Measurements from ENCODE around the gene GRAP. TPM values are rescaled to one million over a fixed set of nuclear protein-coding genes. Genes with fewer than 3 reads are reported as not detected.

GRAP gene
- total RNA-seq, 1 experiment from 2014 or later, result 29.9 TPM

DNA sequence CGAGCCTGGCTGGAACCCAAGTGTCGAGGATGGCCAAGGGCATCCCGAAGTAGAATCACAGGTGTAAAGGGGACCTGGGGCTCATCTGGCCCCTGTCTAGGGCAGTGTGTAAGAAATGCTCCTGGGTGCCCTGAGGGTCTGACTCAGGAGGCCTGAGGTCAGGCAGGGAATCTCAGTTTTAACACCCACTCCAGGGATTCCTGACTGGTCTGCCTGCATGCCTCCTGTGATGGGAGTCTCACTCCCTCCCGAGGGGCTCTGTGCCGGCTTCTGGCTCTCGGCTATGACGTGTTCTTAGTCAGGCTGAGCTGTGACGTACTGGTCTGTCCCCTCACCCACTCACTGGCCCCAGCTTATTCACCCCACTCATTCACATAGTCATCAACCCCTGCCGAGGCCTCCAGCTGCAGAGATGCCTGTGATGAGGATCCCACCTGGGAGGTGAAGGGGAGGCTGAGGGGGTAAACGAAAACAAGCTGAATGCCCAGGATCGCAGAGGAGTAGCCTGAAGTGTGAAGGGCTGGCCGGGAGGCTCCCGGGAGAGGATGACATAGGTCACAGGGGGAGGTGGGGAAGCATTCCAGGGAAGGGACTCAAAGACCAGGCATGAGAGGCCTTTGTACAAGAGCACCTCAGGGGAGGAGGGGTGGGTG, 65.9 kb downstream of the GRAP start:
- no peaks in the 10 kb centered on the region for H3K9me3 ChIP-seq (ENCODE audit: low read length)

DNA sequence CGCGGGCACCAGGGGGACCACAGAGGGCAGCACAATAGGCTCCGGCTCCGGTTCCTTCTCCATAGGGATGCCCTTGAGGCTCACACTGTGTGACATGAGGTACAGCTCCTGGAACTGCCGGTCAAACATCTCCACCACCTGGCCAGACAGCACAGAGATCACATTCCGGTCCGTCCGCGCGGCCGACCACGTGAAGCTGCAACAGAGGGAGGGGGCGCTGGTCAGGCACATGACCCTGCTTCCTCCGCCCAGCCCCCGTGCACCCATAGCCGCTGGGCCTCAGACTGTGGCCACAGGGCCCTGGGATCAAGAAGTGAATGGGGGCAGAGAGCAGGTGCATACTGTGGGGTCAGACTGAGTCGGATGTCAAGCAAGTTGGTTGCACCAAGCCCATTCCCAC, 68.1 kb downstream of the GRAP start:
- Histone ChIP-seq H3K27ac (ENCODE audit: low read length) (no peak overlapping the region), H3K9ac (ENCODE audit: low read length) (no peak overlapping the region), H4K20me1 (ENCODE audit: insufficient read depth, low read depth, low read length) (no peaks in the 10 kb centered on the region), H3K4me2 (ENCODE audit: low read depth, low read length, poor library complexity, severe bottlenecking) (no peak overlapping the region), H3K9me3 (ENCODE audit: low read length) (no peaks in the 10 kb centered on the region), H3K9me2 (replicated peaks; ENCODE audit: insufficient read depth, low read length) (no peaks in the 10 kb centered on the region), H3K27me3 (ENCODE audit: low read length) (no peaks in the 10 kb centered on the region), H3K36me3 (ENCODE audit: insufficient read depth, low read length) (no peaks in the 10 kb centered on the region), H3K4me3 (ENCODE audit: low read length) (no peak overlapping the region), H3K79me2 (ENCODE audit: low read length) (no peaks in the 10 kb centered on the region), H2AFZ (ENCODE audit: low read length) (no peak overlapping the region), H3K4me1 (ENCODE audit: low read length) (no peaks in the 10 kb centered on the region)
- DNase-seq, result no peak

More for the DNA sequence above, 65.9 kb downstream of the GRAP start:
- no peaks in the 10 kb centered on the region for H3K79me2 ChIP-seq (ENCODE audit: low read length)
- H3K9ac ChIP-seq (ENCODE audit: low read length), result no peak overlapping the region
- no peak for DNase-seq
- no peak overlapping the region for H3K27ac ChIP-seq (ENCODE audit: low read length)
- H2AFZ ChIP-seq (ENCODE audit: low read length), result no peak overlapping the region
- no peaks in the 10 kb centered on the region for H3K9me2 ChIP-seq (replicated peaks; ENCODE audit: insufficient read depth, low read length)
- no peak overlapping the region for H3K4me2 ChIP-seq (ENCODE audit: low read depth, low read length, poor library complexity, severe bottlenecking)
- H3K4me3 ChIP-seq (ENCODE audit: low read length), result no peak overlapping the region
- no peaks in the 10 kb centered on the region for H4K20me1 ChIP-seq (ENCODE audit: insufficient read depth, low read depth, low read length)
- H3K4me1 ChIP-seq (ENCODE audit: low read length), result no peaks in the 10 kb centered on the region
- H3K27me3 ChIP-seq (ENCODE audit: low read length), result no peaks in the 10 kb centered on the region
- no peaks in the 10 kb centered on the region for H3K36me3 ChIP-seq (ENCODE audit: insufficient read depth, low read length)

DNA sequence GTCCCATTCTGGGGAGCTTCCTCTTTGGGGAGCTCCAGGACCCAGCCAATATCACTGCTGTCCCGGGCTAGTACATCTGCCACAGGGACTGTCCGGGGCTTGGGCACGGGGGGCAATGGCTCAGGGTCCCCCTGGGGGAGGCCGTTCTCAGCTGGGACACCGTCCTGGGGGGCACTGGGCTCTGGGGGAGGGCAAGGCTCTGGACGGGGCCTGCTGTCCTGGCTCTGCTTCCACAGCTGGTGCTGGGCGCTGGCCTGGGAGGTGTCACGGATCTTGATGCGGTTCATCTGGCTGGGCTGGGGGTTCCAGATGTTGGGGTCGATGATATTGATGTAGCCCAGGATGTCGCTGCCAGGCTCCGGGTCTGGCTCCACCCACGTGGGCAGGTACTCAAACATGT, 68.7 kb downstream of the GRAP start:
- Histone ChIP-seq H3K9me3 (ENCODE audit: low read length) (no peaks in the 10 kb centered on the region), H3K9me2 (replicated peaks; ENCODE audit: insufficient read depth, low read length) (no peaks in the 10 kb centered on the region)

DNA sequence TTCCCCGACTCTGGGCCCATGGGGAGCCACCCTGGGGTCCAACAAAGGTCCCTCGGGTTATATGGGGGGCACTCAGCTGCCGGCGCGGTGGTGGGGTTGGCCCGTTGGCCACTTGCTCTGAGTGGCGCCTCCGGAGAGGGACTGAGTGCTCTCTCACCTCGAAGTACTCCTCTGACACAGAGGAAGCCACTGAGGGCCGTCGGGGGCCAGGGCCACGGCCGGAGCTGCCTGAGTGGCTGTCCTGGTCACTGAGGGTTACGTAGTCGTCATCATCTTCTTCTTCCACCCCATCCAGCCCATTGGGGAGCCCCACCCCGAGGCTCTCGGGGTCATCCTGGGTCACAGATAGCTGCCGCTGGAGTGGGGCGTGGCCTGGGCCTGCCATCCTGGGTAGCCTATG, 69.1 kb downstream of the GRAP start:
- Histone ChIP-seq H3K79me2 (ENCODE audit: low read length) (no peaks in the 10 kb centered on the region), H2AFZ (ENCODE audit: low read length) (no peak overlapping the region), H3K9me2 (replicated peaks; ENCODE audit: insufficient read depth, low read length) (no peaks in the 10 kb centered on the region), H4K20me1 (ENCODE audit: insufficient read depth, low read depth, low read length) (no peaks in the 10 kb centered on the region), H3K9ac (ENCODE audit: low read length) (no peak overlapping the region), H3K4me3 (ENCODE audit: low read length) (no peak overlapping the region), H3K4me1 (ENCODE audit: low read length) (no peaks in the 10 kb centered on the region), H3K27me3 (ENCODE audit: low read length) (no peaks in the 10 kb centered on the region), H3K27ac (ENCODE audit: low read length) (no peak overlapping the region), H3K4me2 (ENCODE audit: low read depth, low read length, poor library complexity, severe bottlenecking) (no peak overlapping the region), H3K9me3 (ENCODE audit: low read length) (no peaks in the 10 kb centered on the region), H3K36me3 (ENCODE audit: insufficient read depth, low read length) (no peaks in the 10 kb centered on the region)
- no peak for DNase-seq

More for the DNA sequence above, 68.7 kb downstream of the GRAP start:
- Histone ChIP-seq H2AFZ (ENCODE audit: low read length) (no peak overlapping the region), H3K9ac (ENCODE audit: low read length) (no peak overlapping the region), H3K4me2 (ENCODE audit: low read depth, low read length, poor library complexity, severe bottlenecking) (no peak overlapping the region), H3K36me3 (ENCODE audit: insufficient read depth, low read length) (no peaks in the 10 kb centered on the region), H3K27ac (ENCODE audit: low read length) (no peak overlapping the region), H3K4me1 (ENCODE audit: low read length) (no peaks in the 10 kb centered on the region), H3K27me3 (ENCODE audit: low read length) (no peaks in the 10 kb centered on the region), H4K20me1 (ENCODE audit: insufficient read depth, low read depth, low read length) (no peaks in the 10 kb centered on the region), H3K79me2 (ENCODE audit: low read length) (no peaks in the 10 kb centered on the region), H3K4me3 (ENCODE audit: low read length) (no peak overlapping the region)
- DNase-seq, result no peak

DNA sequence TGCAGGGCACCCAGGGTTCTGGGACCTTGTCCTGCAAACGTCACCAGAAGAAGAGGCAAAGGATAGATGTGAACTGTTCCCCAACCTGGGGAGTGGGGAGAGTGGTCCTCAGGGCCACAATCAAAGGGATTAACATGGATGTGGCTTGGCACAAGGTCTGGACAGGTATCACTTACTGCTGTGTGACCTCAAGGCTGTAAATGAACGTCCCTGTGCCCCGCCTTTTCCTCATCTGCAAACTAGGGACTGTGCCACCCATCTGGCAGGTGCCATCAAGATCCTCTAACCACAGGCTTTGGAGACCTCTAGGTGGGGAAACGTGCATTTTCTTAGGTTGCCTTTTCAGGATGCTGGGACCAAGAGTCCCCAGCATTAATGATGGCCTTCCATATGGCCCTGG, 69.7 kb downstream of the GRAP start:
- DNase-seq, result no peak
- Histone ChIP-seq H3K9me2 (replicated peaks; ENCODE audit: insufficient read depth, low read length) (no peaks in the 10 kb centered on the region), H2AFZ (ENCODE audit: low read length) (no peak overlapping the region), H3K27ac (ENCODE audit: low read length) (no peak overlapping the region), H3K9me3 (ENCODE audit: low read length) (no peaks in the 10 kb centered on the region), H3K4me2 (ENCODE audit: low read depth, low read length, poor library complexity, severe bottlenecking) (no peak overlapping the region), H3K79me2 (ENCODE audit: low read length) (no peaks in the 10 kb centered on the region), H3K27me3 (ENCODE audit: low read length) (no peaks in the 10 kb centered on the region), H3K4me1 (ENCODE audit: low read length) (no peaks in the 10 kb centered on the region), H4K20me1 (ENCODE audit: insufficient read depth, low read depth, low read length) (no peaks in the 10 kb centered on the region), H3K4me3 (ENCODE audit: low read length) (no peak overlapping the region), H3K36me3 (ENCODE audit: insufficient read depth, low read length) (no peaks in the 10 kb centered on the region), H3K9ac (ENCODE audit: low read length) (no peak overlapping the region)

DNA sequence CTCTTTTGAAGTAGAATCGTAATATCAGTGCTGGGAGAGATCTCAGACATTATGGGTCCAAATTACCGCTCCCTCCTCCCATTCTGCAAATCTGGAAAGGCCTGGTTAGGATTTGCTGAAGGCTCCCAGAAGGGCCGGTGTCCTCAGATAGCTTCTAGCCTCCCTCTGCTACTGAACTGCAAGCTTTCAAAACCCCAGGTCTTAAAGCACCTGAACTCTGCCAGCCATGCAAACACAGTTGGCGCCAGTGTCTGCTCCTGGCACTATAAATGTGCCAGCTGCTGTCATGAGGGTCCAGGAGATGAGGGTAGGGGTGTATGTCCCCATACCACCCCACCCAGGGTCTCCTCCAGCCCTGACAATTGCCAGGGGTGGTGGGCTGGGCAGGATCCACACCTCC, 70.6 kb downstream of the GRAP start:
- Histone ChIP-seq H3K9me3 (ENCODE audit: low read length) (no peaks in the 10 kb centered on the region), H3K79me2 (ENCODE audit: low read length) (no peaks in the 10 kb centered on the region), H3K27me3 (ENCODE audit: low read length) (no peaks in the 10 kb centered on the region)

DNA sequence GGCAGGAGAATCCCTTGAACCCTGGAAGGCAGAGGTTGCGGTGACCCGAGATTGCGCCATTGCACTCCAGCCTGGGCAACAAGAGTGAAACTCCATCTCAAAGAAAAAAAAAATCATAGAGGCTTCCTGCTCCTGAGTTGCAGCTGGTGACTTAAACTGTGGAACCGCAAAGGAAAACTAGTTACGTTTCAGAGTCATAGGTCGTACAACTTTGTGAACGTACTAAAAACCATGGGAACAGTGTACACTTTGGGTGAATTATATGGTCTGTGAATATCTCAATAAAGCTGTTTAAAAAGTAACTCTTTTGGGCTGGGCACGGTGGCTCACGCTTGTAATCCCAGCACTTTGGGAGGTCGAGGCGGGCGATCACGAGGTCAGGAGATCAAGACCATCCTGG, 71.2 kb downstream of the GRAP start:
- Histone ChIP-seq H3K4me2 (ENCODE audit: low read depth, low read length, poor library complexity, severe bottlenecking) (no peak overlapping the region), H3K9me3 (ENCODE audit: low read length) (no peaks in the 10 kb centered on the region), H4K20me1 (ENCODE audit: insufficient read depth, low read depth, low read length) (no peaks in the 10 kb centered on the region), H3K36me3 (ENCODE audit: insufficient read depth, low read length) (no peaks in the 10 kb centered on the region), H3K27ac (ENCODE audit: low read length) (no peak overlapping the region), H3K9me2 (replicated peaks; ENCODE audit: insufficient read depth, low read length) (no peaks in the 10 kb centered on the region), H3K27me3 (ENCODE audit: low read length) (no peaks in the 10 kb centered on the region), H3K4me3 (ENCODE audit: low read length) (no peak overlapping the region), H3K4me1 (ENCODE audit: low read length) (no peaks in the 10 kb centered on the region), H3K79me2 (ENCODE audit: low read length) (no peaks in the 10 kb centered on the region), H2AFZ (ENCODE audit: low read length) (no peak overlapping the region), H3K9ac (ENCODE audit: low read length) (no peak overlapping the region)
- DNase-seq, result no peak

More for the DNA sequence above, 70.6 kb downstream of the GRAP start:
- H3K4me1 ChIP-seq (ENCODE audit: low read length), result no peaks in the 10 kb centered on the region
- H3K4me2 ChIP-seq (ENCODE audit: low read depth, low read length, poor library complexity, severe bottlenecking), result no peak overlapping the region
- no peak overlapping the region for H3K27ac ChIP-seq (ENCODE audit: low read length)
- H2AFZ ChIP-seq (ENCODE audit: low read length), result no peak overlapping the region
- H3K9me2 ChIP-seq (replicated peaks; ENCODE audit: insufficient read depth, low read length), result no peaks in the 10 kb centered on the region
- DNase-seq, result no peak
- H4K20me1 ChIP-seq (ENCODE audit: insufficient read depth, low read depth, low read length), result no peaks in the 10 kb centered on the region
- no peak overlapping the region for H3K9ac ChIP-seq (ENCODE audit: low read length)
- no peaks in the 10 kb centered on the region for H3K36me3 ChIP-seq (ENCODE audit: insufficient read depth, low read length)
- H3K4me3 ChIP-seq (ENCODE audit: low read length), result no peak overlapping the region

DNA sequence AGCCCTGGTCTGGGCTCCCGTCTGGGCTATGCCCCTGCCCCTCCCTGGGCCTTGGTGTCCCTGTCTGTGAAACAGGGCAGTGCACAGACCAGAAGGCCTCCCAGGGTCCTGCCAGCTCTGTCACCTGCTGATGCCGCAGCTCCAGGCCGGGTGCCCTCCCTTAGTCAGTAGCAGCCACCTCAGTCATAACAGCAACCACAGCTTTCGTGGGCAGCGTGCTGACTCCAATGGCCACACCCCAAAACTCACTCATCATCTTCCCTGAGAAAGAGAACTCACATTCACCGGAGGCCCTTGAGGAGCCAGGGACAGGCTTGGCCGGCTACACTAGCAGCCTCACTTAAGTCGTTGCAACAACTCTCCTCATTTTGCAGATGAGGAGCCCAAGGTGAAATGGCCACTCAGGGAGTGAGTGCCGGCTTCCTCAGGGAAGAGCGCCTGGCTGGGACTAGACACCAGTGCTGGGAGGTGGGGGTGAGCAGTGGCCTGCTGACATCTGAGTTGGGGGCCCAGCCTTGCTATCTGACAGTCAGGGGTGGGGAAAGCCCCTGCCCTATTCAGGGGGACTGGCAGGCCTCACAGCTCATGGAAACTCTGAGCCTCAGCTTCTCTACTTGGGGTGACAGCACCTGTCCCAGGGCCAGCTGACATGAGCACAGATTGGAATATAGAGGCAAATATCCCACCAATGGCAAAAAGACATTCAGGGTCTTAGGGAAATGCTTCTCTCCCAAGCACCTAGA, 72.2 kb downstream of the GRAP start:
- no peak overlapping the region for H3K4me2 ChIP-seq (ENCODE audit: low read depth, low read length, poor library complexity, severe bottlenecking)
- H2AFZ ChIP-seq (ENCODE audit: low read length), result no peak overlapping the region
- no peak overlapping the region for H3K9ac ChIP-seq (ENCODE audit: low read length)
- H3K27ac ChIP-seq (ENCODE audit: low read length), result no peak overlapping the region
- no peak for DNase-seq
- no peaks in the 10 kb centered on the region for H3K9me2 ChIP-seq (replicated peaks; ENCODE audit: insufficient read depth, low read length)
- H3K4me1 ChIP-seq (ENCODE audit: low read length), result no peaks in the 10 kb centered on the region
- H3K27me3 ChIP-seq (ENCODE audit: low read length), result no peaks in the 10 kb centered on the region
- no peaks in the 10 kb centered on the region for H3K9me3 ChIP-seq (ENCODE audit: low read length)
- no peaks in the 10 kb centered on the region for H3K36me3 ChIP-seq (ENCODE audit: insufficient read depth, low read length)
- H3K79me2 ChIP-seq (ENCODE audit: low read length), result no peaks in the 10 kb centered on the region
- H3K4me3 ChIP-seq (ENCODE audit: low read length), result no peak overlapping the region
- no peaks in the 10 kb centered on the region for H4K20me1 ChIP-seq (ENCODE audit: insufficient read depth, low read depth, low read length)

Data from Karpas-422 (cell line).